Tibial artery (tissue), 4 donors: ENCODE measurements around the gene GADD45A.

Experiments
- DNase-seq, 2 donors: peaks; one replicate each; pipeline ENCODE4 v3.0.0-alpha.2; 2019
- H3K27ac ChIP-seq, 2 donors: fragments of 200-600 bp; sonication (generic) in 1 of 2; 1 replicate in 1 of 2; 2 replicates in 1 of 2; pipeline ENCODE4 v1.5.1; 2018 to 2019; ENCODE audit warnings: mild to moderate bottlenecking in 1 of 2
- H3K27me3 ChIP-seq, 2 donors: fragments of 200-600 bp; sonication (generic) in 1 of 2; one replicate each; pipeline versions ENCODE4 v1.5.1 to v1.6.0; 2016 to 2019
- H3K36me3 ChIP-seq, 3 donors: fragments of 200-600 bp; sonication (generic) in 2 of 3; one replicate each; pipeline ENCODE4 v1.5.1; 2016 to 2019; ENCODE audit warnings: mild to moderate bottlenecking in 2 of 3
- H3K4me1 ChIP-seq, 4 donors: fragments of 200-600 bp; sonication (generic) in 2 of 4; 1 replicate in 3 of 4; 2 replicates in 1 of 4; pipeline ENCODE4 v1.5.1; 2016 to 2019
- H3K4me3 ChIP-seq, 2 donors: fragments of 200-600 bp; sonication (generic) in 1 of 2; 1 replicate in 1 of 2; 2 replicates in 1 of 2; pipeline ENCODE4 v1.5.1; 2018 to 2019; ENCODE audit warnings: mild to moderate bottlenecking in 2 of 2
- H3K9me3 ChIP-seq, 3 donors: fragments of 200-600 bp; sonication (generic) in 1 of 3; one replicate each; pipeline ENCODE4 v1.5.1; 2016 to 2019
- CTCF ChIP-seq, 2 experiments: fragments of 200-600 bp in 1 of 2; fragments of 450-650 bp in 1 of 2; IDR thresholded peaks; one replicate each; pipeline ENCODE4 v1.5.1; 2017 to 2019; ENCODE audit warnings: antibody characterized with exemption in 2 of 2, mild to moderate bottlenecking in 1 of 2, moderate library complexity in 1 of 2
- intact Hi-C: fragments of 100-400 bp; cut with DNase I; formaldehyde crosslinking; loops from one replicate; pipeline ENCODE4 v1.15.0; 2023; ENCODE audit warnings: low total_unique reads

Gene GADD45A

DNA sequence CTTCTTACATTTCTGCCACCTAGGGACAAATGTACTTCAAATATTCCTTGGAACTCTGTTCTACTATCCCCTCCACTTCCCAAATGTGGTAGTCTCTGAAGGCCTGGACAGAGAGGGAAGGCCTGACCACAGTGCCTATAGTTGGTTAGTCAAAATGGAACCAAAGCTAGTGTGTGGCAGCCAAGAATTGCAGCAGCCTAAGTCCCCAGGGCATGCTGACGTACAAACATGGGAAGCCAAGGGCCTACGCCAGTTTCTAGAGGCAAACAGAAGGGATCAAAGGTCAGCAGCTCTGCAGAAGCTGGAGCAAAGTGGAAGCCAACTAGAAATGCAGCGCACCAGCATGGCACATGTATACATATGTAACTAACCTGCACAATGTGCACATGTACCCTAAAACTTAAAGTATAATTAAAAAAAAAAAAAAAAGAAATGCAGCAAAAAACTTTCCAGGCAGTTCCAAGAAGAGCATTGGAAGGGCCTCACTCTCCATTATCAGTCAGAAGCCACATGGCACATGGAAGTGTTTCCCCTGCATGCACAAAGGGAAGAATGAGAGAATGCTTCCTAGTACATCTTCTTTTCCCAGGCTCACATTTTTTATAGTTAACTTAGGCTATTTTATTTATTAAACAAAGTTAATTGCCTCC, 39.4 kb upstream of the GADD45A start:
- intact Hi-C loops, result no loop called here
- H3K27ac ChIP-seq, result peak overlapping the region; percentile 68 to 71
- no peaks in the 10 kb centered on the region for H3K27me3 ChIP-seq
- no peaks in the 10 kb centered on the region for H3K36me3 ChIP-seq
- H3K9me3 ChIP-seq, result no peaks in the 10 kb centered on the region
- no peak overlapping the region for H3K4me3 ChIP-seq
- DNase-seq, result peak; percentile 76 to 93
- TF ChIP-seq CTCF (IDR thresholded peaks at IDR 0.05), result no peak
- H3K4me1 ChIP-seq, result peaks cover 0 to 32% (median 26%) of the 10 kb centered on the region in 4 donors

DNA sequence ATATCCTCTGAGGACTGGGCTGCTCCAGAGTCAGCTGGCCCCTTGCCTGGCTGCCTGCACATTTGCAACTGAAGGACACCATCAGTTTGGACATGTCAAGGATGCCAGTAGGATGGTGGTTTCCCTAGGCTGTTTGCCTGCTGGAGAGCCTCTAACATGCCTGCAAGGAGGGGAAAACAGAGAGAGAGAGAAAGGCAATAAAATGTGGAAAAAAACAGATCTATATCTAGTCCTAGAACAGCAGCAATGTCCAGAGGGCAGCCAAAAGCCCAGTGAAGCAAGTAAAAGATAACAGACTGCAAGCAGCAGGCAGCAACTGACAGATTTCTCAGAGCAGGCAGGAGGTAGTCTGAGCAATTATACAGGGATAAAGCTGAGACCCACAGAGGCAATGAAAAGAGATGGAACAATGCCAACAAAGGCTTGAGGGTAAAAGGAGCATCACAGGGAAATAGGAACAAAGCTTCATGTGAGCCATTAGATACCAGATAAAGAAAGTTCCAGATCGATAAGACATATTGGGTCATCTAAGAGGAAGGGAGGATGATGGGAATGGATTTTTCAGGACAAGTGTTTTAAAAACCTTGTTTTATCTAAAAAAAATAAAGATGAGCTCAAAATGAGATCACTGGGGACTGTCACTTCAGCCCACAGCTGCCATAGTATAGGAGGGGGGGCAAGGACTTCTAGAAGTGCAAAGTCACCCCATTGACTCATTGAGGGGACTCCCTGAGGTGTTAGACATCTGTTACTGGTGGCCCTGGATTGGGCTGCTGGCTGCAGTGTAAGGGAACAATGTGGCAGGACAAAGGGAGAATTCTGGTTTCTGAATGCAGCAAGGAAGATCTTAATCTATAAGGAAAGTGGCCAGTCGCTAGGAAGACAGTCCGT, 38.6 kb upstream of the GADD45A start:
- peak in 1 of 2 donors; percentile 70 for DNase-seq
- no peaks in the 10 kb centered on the region for H3K27me3 ChIP-seq
- no peak for TF ChIP-seq CTCF (IDR thresholded peaks at IDR 0.05)
- H3K4me1 ChIP-seq, result peaks cover 0 to 32% (median 26%) of the 10 kb centered on the region in 4 donors
- H3K9me3 ChIP-seq, result no peaks in the 10 kb centered on the region
- peak overlapping the region; percentile 68 to 71 for H3K27ac ChIP-seq
- no peaks in the 10 kb centered on the region for H3K36me3 ChIP-seq
- intact Hi-C loops, result no loop called here
- H3K4me3 ChIP-seq, result no peak overlapping the region

DNA sequence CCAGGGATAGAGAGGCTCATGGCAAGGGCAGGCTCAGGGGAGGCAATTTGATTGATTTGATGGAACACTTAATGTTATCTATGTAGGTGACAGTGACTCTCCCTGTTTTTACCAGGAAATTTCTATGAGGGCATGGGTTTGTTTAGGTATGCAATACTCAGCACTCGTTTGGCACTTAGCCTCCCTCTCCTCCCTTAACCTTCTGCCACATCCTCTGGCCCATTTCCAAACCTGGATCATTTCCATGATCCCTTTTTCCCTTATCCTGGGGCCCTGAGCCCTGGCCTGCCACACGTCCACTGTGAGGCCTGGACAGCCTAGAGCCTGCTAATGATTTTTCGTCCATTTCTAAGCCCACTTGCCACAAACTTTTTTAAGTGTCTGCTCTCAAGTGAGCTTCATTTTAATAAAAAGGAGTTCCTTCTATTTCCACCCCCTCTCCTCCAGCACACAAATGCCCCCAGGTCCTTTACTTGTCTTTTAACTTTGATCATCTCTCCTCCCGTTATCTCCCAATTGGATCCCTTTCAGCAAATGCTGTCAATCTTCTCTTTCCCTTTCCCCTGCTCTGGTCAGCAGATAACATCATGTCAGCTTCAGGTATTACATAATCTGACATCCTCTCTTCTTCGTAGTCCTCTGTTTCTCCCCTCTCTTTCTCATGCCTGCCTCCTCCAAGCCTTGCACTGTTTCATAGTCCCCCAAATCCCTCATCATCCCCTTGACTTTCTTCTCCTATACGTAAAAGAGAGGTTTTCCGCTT, 37.8 kb upstream of the GADD45A start:
- Histone ChIP-seq H3K36me3 (no peaks in the 10 kb centered on the region), H3K27ac (peak overlapping the region; percentile 68 to 71), H3K4me3 (no peak overlapping the region), H3K9me3 (no peaks in the 10 kb centered on the region), H3K27me3 (no peaks in the 10 kb centered on the region), H3K4me1 (peaks cover 0 to 32% (median 26%) of the 10 kb centered on the region in 4 donors)
- intact Hi-C loops, result no loop called here
- DNase-seq, result no peak
- TF ChIP-seq CTCF (IDR thresholded peaks at IDR 0.05), result no peak

DNA sequence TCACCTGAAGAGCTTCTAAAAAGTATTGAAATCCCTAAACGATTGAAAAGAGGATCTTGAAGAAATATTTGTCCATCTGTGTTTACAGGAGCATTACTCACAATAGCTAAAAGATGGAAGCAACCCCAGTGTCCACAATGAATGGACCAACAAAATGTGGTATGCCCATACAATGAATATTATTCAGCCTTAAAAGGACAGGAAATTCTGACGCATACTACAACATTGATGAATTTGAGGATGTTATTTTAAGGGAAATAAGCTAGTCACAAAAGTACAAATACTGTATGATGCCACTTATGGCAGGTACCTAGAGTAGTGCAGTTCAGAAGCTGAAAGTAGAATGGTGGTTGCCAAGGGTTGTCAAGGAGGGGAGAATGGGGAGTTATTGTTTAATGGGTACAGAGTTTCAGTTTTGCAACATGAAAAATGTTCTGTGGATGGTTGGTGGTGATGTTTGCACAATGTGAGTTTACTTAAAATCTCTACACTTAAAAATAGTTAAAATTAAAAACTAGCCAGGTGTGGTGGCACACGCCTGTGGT, 37.1 kb upstream of the GADD45A start:
- DNase-seq, result no peak
- H3K4me1 ChIP-seq, result peaks cover 0 to 32% (median 26%) of the 10 kb centered on the region in 4 donors
- no peaks in the 10 kb centered on the region for H3K9me3 ChIP-seq
- no peaks in the 10 kb centered on the region for H3K36me3 ChIP-seq
- intact Hi-C loops, result no loop called here
- no peak for TF ChIP-seq CTCF (IDR thresholded peaks at IDR 0.05)
- H3K27ac ChIP-seq, result peak overlapping the region; percentile 68 to 71
- H3K27me3 ChIP-seq, result no peaks in the 10 kb centered on the region
- H3K4me3 ChIP-seq, result no peak overlapping the region

GRCh38 chr1:67648582-67649326, 36.2 kb upstream of the GADD45A start:
- Histone ChIP-seq H3K9me3 (no peaks in the 10 kb centered on the region), H3K27me3 (no peaks in the 10 kb centered on the region)

More at GRCh38 chr1:67648582-67649326, 36.2 kb upstream of the GADD45A start:
- H3K4me3 ChIP-seq, result no peak overlapping the region
- peaks cover 0 to 32% (median 26%) of the 10 kb centered on the region in 4 donors for H3K4me1 ChIP-seq
- H3K27ac ChIP-seq, result no peak overlapping the region
- H3K36me3 ChIP-seq, result no peaks in the 10 kb centered on the region
- TF ChIP-seq CTCF (IDR thresholded peaks at IDR 0.05), result no peak
- intact Hi-C loops, result no loop called here
- DNase-seq, result no peak
